T-cell (primary cell): ENCODE measurements around the gene NPFF. TPM values are rescaled to one million over a fixed set of nuclear protein-coding genes. Genes with fewer than 3 reads are reported as not detected.

Experiments
- ATAC-seq, 4 experiments: fragments of 200-7000 bp in 3 of 4; fragments of 150-1000 bp in 1 of 4; cut with Tn5 transposase; replicated peaks in 1 of 4; 1 replicate in 3 of 4; 2 replicates in 1 of 4; pipeline ENCODE4 v1.10.0; 2021; ENCODE audit warnings: moderate library complexity in 3 of 4, mild to moderate bottlenecking in 2 of 4, moderate number of reproducible peaks in 1 of 4
- CTCF ChIA-PET, 2 donors: fragments of 300-600 bp; sonication (Branson Sonifier 250); formaldehyde crosslinking; loops; one replicate each; lab custom pipeline; 2022; ENCODE audit warnings: antibody characterized with exemption in 2 of 2; lab: Charles Lee
- POLR2A ChIA-PET, 2 donors: fragments of 300-600 bp; sonication (Branson Sonifier 250); formaldehyde crosslinking; loops; one replicate each; lab custom pipeline; 2022; ENCODE audit warnings: antibody characterized with exemption in 2 of 2; lab: Charles Lee
- DNase-seq, 35 experiments: peaks; one replicate each; pipeline versions ENCODE4 v3.0.0 to v3.0.0-alpha.2; 2013 to 2023
- H3K27ac ChIP-seq: one replicate; pipeline ENCODE4 v1.5.1; 2013; ENCODE audit warnings: low read length
- H3K27me3 ChIP-seq, 2 experiments: replicated peaks in 1 of 2; 1 replicate in 1 of 2; 2 replicates in 1 of 2; pipeline versions ENCODE4 v1.6.1 to v1.7.0; 2013; ENCODE audit warnings: low read length in 1 of 2, mixed read lengths in 1 of 2; ENCODE audit not compliant: control insufficient read depth in 2 of 2, insufficient read depth in 2 of 2; ENCODE audit errors: extremely low read depth in 1 of 2
- H3K36me3 ChIP-seq, 2 donors: 1 replicate in 1 of 2; 2 replicates in 1 of 2; pipeline versions ENCODE4 v1.6.1 to v1.7.0; 2013; ENCODE audit warnings: low read length in 1 of 2; ENCODE audit not compliant: control insufficient read depth in 2 of 2, insufficient read depth in 1 of 2; ENCODE audit errors: extremely low read depth in 1 of 2
- H3K4me1 ChIP-seq, 2 experiments: 1 replicate in 1 of 2; 2 replicates in 1 of 2; pipeline versions ENCODE4 v1.6.1 to v1.7.0; 2013; ENCODE audit warnings: low read length in 2 of 2, mixed read lengths in 1 of 2; ENCODE audit not compliant: insufficient read depth in 2 of 2, control insufficient read depth in 1 of 2; ENCODE audit errors: extremely low read depth in 1 of 2
- H3K4me3 ChIP-seq, 2 donors: 1 replicate in 1 of 2; 2 replicates in 1 of 2; pipeline versions ENCODE4 v1.5.1 to v1.7.0; 2013; ENCODE audit warnings: mild to moderate bottlenecking in 2 of 2, low read length in 1 of 2, moderate library complexity in 1 of 2; ENCODE audit not compliant: control insufficient read depth in 1 of 2; ENCODE audit errors: extremely low read depth in 1 of 2
- H3K9me3 ChIP-seq: 2 replicates; pipeline ENCODE4 v1.7.0; 2013
- H3K27ac Mint-ChIP-seq, 2 donors: one replicate each; pipeline ENCODE4 v1.8.0; 2020 to 2021; ENCODE audit warnings: mild to moderate bottlenecking in 2 of 2, mixed read lengths in 2 of 2
- H3K27me3 Mint-ChIP-seq, 2 donors: one replicate each; pipeline ENCODE4 v1.8.0; 2021 to 2022; ENCODE audit warnings: mixed read lengths in 2 of 2
- H3K36me3 Mint-ChIP-seq: one replicate; pipeline ENCODE4 v1.8.0; 2021; ENCODE audit warnings: mixed read lengths
- H3K4me1 Mint-ChIP-seq, 3 donors: one replicate each; pipeline ENCODE4 v1.8.0; 2020 to 2022; ENCODE audit warnings: mixed read lengths in 3 of 3, mild to moderate bottlenecking in 1 of 3
- H3K4me3 Mint-ChIP-seq, 3 donors: one replicate each; pipeline ENCODE4 v1.8.0; 2020 to 2022; ENCODE audit warnings: mild to moderate bottlenecking in 3 of 3, mixed read lengths in 3 of 3, moderate library complexity in 3 of 3
- H3K9me3 Mint-ChIP-seq, 3 donors: one replicate each; pipeline ENCODE4 v1.8.0; 2020 to 2022; ENCODE audit warnings: mixed read lengths in 3 of 3
- WGBS: methylation state at CpG from one replicate; pipeline ENCODE4 v1.1.5; 2013; ENCODE audit warnings: missing lambda C conversion rate; ENCODE audit not compliant: insufficient coverage; 5-methylcytosine and 5-hydroxymethylcytosine counted together
- total RNA-seq, 35 experiments: library from RNA in 6 of 35; stranded (reverse) in 6 of 35; fragments of 120-200 nt in 1 of 35; gene quantifications; one replicate each; pipeline versions ENCODE4 v1.2.1 to v1.2.4 and lab custom pipeline; 2013 to 2026

Gene NPFF
- total RNA-seq, 5 donors from 2014 or later (not counting 1 experiment from before 2014, with no cell fraction given) = not detected

DNA sequence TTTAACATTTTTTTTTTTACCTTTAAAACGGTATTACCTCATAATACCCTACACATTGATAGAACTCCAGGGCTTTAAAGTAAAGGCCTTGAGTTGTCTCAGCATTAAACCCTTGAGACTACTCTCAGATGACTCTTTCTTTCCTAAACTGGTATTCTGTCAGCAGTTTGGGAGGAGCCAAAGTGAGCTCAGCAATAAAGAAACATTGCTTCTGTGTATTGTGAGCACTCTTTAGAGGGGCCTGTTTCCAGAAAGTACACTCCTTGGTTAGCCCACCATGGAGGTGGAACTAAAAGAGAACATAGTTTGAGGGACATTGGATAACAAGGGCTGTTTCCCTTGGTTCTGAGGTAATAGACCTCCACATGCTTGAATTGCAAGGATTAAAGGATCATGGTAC lies 28.4 kb downstream of the NPFF start:
- H3K27me3 ChIP-seq = no peaks in the 10 kb centered on the region
- Mint-ChIP-seq H3K4me1 (peaks cover 28 to 31% (median 29%) of the 10 kb centered on the region in 3 donors), H3K36me3 (peaks cover 38% of the 10 kb centered on the region), H3K9me3 (no peaks in the 10 kb centered on the region), H3K4me3 (no peak overlapping the region), H3K27ac (no peak overlapping the region), H3K27me3 (no peaks in the 10 kb centered on the region)
- no peak overlapping the region for H3K4me3 ChIP-seq
- no peaks in the 10 kb centered on the region for H3K9me3 ChIP-seq
- no peak for DNase-seq
- POLR2A ChIA-PET = interaction anchor here (0.6 to 0.8 kb wide), 5 partner anchors 13 to 238 kb away, joined by 3 to 7 read pairs (median 4); no protein-coding TSS in a partner anchor
- ATAC-seq = no peak
- no peak overlapping the region for H3K27ac ChIP-seq
- CTCF ChIA-PET = interaction anchor here (0.6 to 1.4 kb wide), 4 partner anchors 13 to 39 kb away, joined by 3 to 4 read pairs (median 4); partner anchors contain the start of gene TARBP2 (in 1 of the 2)
- H3K36me3 ChIP-seq = peaks cover 22 to 92% of the 10 kb centered on the region in 2 donors
- peaks cover 0 to 10% of the 10 kb centered on the region in 2 experiments for H3K4me1 ChIP-seq
- 80% methylated on average over 1 of the region's 1 CpG for WGBS

DNA sequence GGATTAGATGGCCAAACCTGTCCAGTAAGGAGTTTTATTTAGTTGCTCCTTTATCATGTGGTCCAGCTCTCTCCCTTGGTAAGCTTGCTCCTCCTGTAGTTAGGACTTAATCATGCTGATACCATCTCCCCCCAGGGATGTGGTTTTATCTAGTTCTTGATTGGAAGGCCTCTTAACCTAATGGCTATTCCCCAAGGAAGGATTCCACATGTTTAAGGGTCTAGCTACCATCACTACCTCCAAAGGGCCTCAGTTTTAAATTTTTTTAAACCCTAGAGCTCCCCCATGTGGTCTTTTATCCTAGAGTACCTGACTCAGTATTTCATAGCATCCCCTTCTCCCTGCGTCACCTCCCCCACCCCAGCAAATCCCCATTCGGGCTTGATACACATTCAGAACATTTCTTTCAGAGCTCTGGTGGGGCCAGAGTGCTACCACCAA lies 30.5 kb downstream of the NPFF start:
- Mint-ChIP-seq H3K9me3 (no peaks in the 10 kb centered on the region), H3K4me1 (peaks cover 41 to 46% (median 43%) of the 10 kb centered on the region in 3 donors), H3K27me3 (no peaks in the 10 kb centered on the region), H3K27ac (peak overlapping the region in 1 of 2 donors; percentile 48), H3K4me3 (no peak overlapping the region), H3K36me3 (peaks cover 46% of the 10 kb centered on the region)
- H3K9me3 ChIP-seq = no peaks in the 10 kb centered on the region
- no peak overlapping the region for H3K4me3 ChIP-seq
- H3K36me3 ChIP-seq = peaks cover 17 to 91% of the 10 kb centered on the region in 2 donors
- CTCF ChIA-PET = interaction anchor here in 1 of 2 donors (0.6 to 1.3 kb wide), 9 partner anchors 15 to 434 kb away, joined by 3 to 10 read pairs (median 3); partner anchors contain the start of gene ESPL1
- ATAC-seq = peak in 1 of 4 experiments; percentile 30
- no peak overlapping the region for H3K27ac ChIP-seq
- 67% methylated on average over 2 of the region's 2 CpGs for WGBS
- H3K27me3 ChIP-seq = no peaks in the 10 kb centered on the region
- no peak for DNase-seq
- POLR2A ChIA-PET = interaction anchor here (0.6 to 1.4 kb wide), 3 partner anchors 24 to 1452 kb away, joined by 3 to 8 read pairs (median 3); partner anchors contain the start of gene TARBP2 (in 1 of the 2)
- H3K4me1 ChIP-seq = peaks cover 0 to 10% of the 10 kb centered on the region in 2 experiments

DNA sequence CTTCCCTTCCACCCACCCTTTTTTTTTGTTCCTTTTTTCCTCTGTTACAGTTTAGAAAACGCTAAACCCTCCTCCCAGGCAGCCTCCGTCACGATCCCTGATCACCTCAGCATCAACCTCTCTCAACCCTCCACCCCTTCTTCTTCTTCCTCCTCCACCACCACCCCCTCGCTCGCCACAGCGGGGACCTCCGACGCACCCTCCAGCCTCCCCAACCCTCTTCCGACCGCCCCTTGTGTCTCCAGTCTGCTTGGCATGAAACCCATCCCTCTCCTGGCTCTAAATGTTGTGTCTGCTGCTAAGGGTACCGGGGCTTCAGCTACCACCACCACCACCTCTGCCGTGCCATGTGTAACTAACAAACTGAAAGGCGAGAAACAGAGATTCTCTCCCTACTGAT lies 32.5 kb downstream of the NPFF start:
- H3K4me3 ChIP-seq = no peak overlapping the region
- Mint-ChIP-seq H3K27me3 (no peaks in the 10 kb centered on the region), H3K27ac (peak overlapping the region; percentile 86 to 91), H3K9me3 (no peaks in the 10 kb centered on the region), H3K36me3 (peaks cover 54% of the 10 kb centered on the region), H3K4me3 (peak overlapping the region in 2 of 3 donors; percentile 21 to 26), H3K4me1 (peaks cover 48 to 52% (median 51%) of the 10 kb centered on the region in 3 donors)
- peaks cover 12 to 95% of the 10 kb centered on the region in 2 donors for H3K36me3 ChIP-seq
- DNase-seq (no peak), ATAC-seq (peak in 2 of 4 experiments; percentile 34 to 44)
- peaks cover 0 to 12% of the 10 kb centered on the region in 2 experiments for H3K4me1 ChIP-seq
- ChIA-PET POLR2A (interaction anchor here in 1 of 2 donors (0.6 to 1.3 kb wide), 4 partner anchors 20 to 571 kb away, joined by 3 to 7 read pairs (median 4); partner anchors contain the start of gene TARBP2), CTCF (interaction anchor here (0.6 to 3.2 kb wide), 7 partner anchors 11 to 1053 kb away, joined by 3 to 7 read pairs (median 3); no protein-coding TSS in a partner anchor)
- H3K27me3 ChIP-seq = no peaks in the 10 kb centered on the region
- no peaks in the 10 kb centered on the region for H3K9me3 ChIP-seq
- WGBS = 45% methylated on average over 10 of the region's 13 CpGs
- peak overlapping the region; percentile 30 for H3K27ac ChIP-seq

DNA sequence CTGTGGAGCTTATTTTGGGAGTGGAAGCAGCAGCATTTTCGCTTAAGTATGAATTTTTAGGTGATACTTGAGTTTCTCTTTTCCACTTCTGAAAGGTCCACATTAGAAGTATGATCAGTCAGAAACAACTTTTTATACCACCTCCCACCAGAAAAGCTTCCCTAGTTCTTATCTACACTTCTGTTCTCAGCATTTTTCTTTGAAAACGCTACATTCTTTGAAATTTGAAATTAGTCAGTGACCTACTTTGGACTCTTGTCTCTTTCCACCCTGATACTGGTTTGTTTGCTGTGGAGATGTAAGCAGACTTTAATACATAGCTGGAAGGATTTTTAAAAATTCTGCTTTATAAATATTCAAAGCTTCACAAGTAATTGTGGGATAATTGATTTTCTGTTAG lies 33.2 kb downstream of the NPFF start:
- CTCF ChIA-PET = interaction anchor here in 1 of 2 donors (0.6 to 3.2 kb wide), 6 partner anchors 10 to 284 kb away, joined by 3 to 7 read pairs (median 4); no protein-coding TSS in a partner anchor
- Mint-ChIP-seq H3K27me3 (no peaks in the 10 kb centered on the region), H3K9me3 (no peaks in the 10 kb centered on the region), H3K27ac (peak overlapping the region; percentile 86 to 91), H3K36me3 (peaks cover 47% of the 10 kb centered on the region), H3K4me3 (peak overlapping the region in 2 of 3 donors; percentile 1 to 26), H3K4me1 (peaks cover 48 to 52% (median 50%) of the 10 kb centered on the region in 3 donors)
- Histone ChIP-seq H3K9me3 (no peaks in the 10 kb centered on the region), H3K27me3 (no peaks in the 10 kb centered on the region), H3K4me3 (no peak overlapping the region), H3K36me3 (peaks cover 12 to 97% of the 10 kb centered on the region in 2 donors), H3K4me1 (peaks cover 0 to 12% of the 10 kb centered on the region in 2 experiments), H3K27ac (peak overlapping the region; percentile 30)
- DNase-seq (no peak), ATAC-seq (no peak)
- no CpG with 5 or more reads among the region's 2 CpGs for WGBS
- POLR2A ChIA-PET = interaction anchor here in 1 of 2 donors (0.9 to 1.0 kb wide), 2 partner anchors 10 to 20 kb away, joined by 3 read pairs; no protein-coding TSS in a partner anchor

DNA sequence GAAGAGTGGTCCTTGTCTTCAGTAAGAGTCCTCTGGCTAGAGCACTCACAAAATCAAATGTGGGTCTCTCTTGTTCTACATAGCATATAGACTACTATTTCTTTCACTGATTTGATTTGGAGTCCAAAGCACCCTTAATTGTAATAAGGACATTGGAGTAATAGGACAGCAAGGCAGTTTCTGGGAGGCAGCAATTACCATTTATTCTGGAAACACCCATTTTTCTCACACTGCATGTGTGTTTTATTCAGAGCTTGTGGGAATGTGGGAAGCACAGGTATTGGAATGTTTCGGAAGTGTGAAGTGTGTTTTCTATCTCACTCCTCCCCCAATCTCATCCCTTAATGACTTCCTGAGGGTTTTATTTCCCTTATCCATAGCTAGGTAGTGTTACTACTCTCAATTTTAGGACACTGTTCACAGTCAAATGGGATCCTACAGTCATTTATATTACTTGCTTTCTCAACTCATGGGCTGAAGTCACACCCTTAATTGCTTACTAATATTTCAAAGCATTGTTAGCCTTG lies 35.2 kb downstream of the NPFF start:
- H3K4me1 ChIP-seq = peaks cover 0 to 12% of the 10 kb centered on the region in 2 experiments
- ChIA-PET POLR2A (interaction anchor here (0.6 to 1.4 kb wide), 5 partner anchors 14 to 320 kb away, joined by 4 to 10 read pairs (median 6); partner anchors contain the start of gene TARBP2 (in 1 of the 2)), CTCF (interaction anchor here (0.6 to 0.7 kb wide), 6 partner anchors 20 to 589 kb away, joined by 3 to 8 read pairs (median 5); no protein-coding TSS in a partner anchor)
- WGBS = no CpG with 5 or more reads among the region's 1 CpG
- Mint-ChIP-seq H3K27ac (peak overlapping the region; percentile 22 to 32), H3K36me3 (peaks cover 58% of the 10 kb centered on the region), H3K9me3 (no peaks in the 10 kb centered on the region), H3K27me3 (no peaks in the 10 kb centered on the region), H3K4me1 (peaks cover 45 to 60% (median 51%) of the 10 kb centered on the region in 3 donors), H3K4me3 (no peak overlapping the region)
- no peak overlapping the region for H3K27ac ChIP-seq
- no peaks in the 10 kb centered on the region for H3K27me3 ChIP-seq
- H3K36me3 ChIP-seq = peaks cover 23 to 97% of the 10 kb centered on the region in 2 donors
- DNase-seq (no peak), ATAC-seq (no peak)
- H3K4me3 ChIP-seq = no peak overlapping the region
- no peaks in the 10 kb centered on the region for H3K9me3 ChIP-seq

DNA sequence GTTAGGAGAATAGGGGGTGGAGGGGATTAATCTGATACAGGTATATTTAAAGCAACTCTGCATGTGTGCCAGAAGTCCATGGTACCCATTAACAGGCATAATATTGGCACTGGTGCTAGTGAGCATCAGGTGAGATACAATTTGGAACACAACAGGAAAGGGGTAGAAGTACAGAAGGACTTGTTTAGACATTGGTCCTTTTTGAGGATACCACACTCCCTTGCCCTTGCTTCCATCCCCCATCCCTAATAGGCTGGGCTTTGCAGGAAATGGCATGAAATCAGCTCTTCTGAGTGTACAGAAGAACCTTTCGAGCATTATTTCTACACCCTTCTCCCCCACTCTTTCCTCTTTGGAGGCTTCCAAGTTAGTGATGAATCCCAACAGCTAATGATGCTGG lies 39.0 kb downstream of the NPFF start:
- POLR2A ChIA-PET = interaction anchor here in 1 of 2 donors (0.6 to 0.7 kb wide), 2 partner anchors 10 to 30 kb away, joined by 3 read pairs; no protein-coding TSS in a partner anchor
- H3K4me1 Mint-ChIP-seq = peaks cover 37 to 45% (median 44%) of the 10 kb centered on the region in 3 donors
- H3K4me3 ChIP-seq = no peak overlapping the region
- peaks cover 58% of the 10 kb centered on the region for H3K36me3 Mint-ChIP-seq
- no peaks in the 10 kb centered on the region for H3K27me3 Mint-ChIP-seq
- no CpG with 5 or more reads among the region's 1 CpG for WGBS
- H3K27ac Mint-ChIP-seq = no peak overlapping the region
- DNase-seq = no peak
- ATAC-seq = no peak
- CTCF ChIA-PET = interaction anchor here in 1 of 2 donors (1.0 kb wide), 1 partner anchor 32 kb away, joined by 3 read pairs; the partner anchor contains the start of gene TARBP2
- H3K4me1 ChIP-seq = peaks cover 0 to 10% of the 10 kb centered on the region in 2 experiments
- peaks cover 30 to 97% of the 10 kb centered on the region in 2 donors for H3K36me3 ChIP-seq
- no peak overlapping the region for H3K4me3 Mint-ChIP-seq
- no peaks in the 10 kb centered on the region for H3K27me3 ChIP-seq
- H3K27ac ChIP-seq = no peak overlapping the region
- no peaks in the 10 kb centered on the region for H3K9me3 Mint-ChIP-seq
- no peaks in the 10 kb centered on the region for H3K9me3 ChIP-seq
